MM.1S (cell line): ENCODE data around the gene RAB43.
"Not testable (repeated sequence)": the region's sequence is repeated elsewhere in the genome, so short reads cannot be mapped to it uniquely, and the experiment has no call there.

ENCODE experiments used
- DNase-seq: peaks from one replicate; pipeline ENCODE4 v3.0.0-alpha.2; 2015
- H2AFZ ChIP-seq: fragments of 300-600 bp; sonication (generic); 2 replicates; pipeline ENCODE4 v1.6.0; 2016; ENCODE audit warnings: antibody characterized with exemption, low read length
- H3F3A ChIP-seq: fragments of 300-600 bp; sonication (generic); 2 replicates; pipeline ENCODE4 v1.6.1; 2016; ENCODE audit warnings: mild to moderate bottlenecking, antibody characterized with exemption, low read length, moderate library complexity, mixed read lengths; ENCODE audit not compliant: insufficient read depth
- H3K27ac ChIP-seq: fragments of 300-600 bp; sonication (generic); 2 replicates; pipeline ENCODE4 v1.5.1; 2016; ENCODE audit warnings: mild to moderate bottlenecking, low read length
- H3K27me3 ChIP-seq: fragments of 300-600 bp; sonication (generic); replicated peaks from 2 replicates; pipeline ENCODE4 v1.6.0; 2016; ENCODE audit warnings: low read length; ENCODE audit not compliant: insufficient read depth
- H3K36me3 ChIP-seq: fragments of 300-600 bp; sonication (generic); replicated peaks from 2 replicates; pipeline ENCODE4 v1.6.1; 2016; ENCODE audit warnings: mild to moderate bottlenecking, low read length, mixed read lengths; ENCODE audit not compliant: insufficient read depth
- H3K4me1 ChIP-seq: fragments of 300-600 bp; sonication (generic); 2 replicates; pipeline ENCODE4 v1.6.1; 2016; ENCODE audit warnings: low read length, mixed read lengths
- H3K4me2 ChIP-seq: fragments of 300-600 bp; sonication (generic); 2 replicates; pipeline ENCODE4 v1.6.0; 2016; ENCODE audit warnings: low read depth, low read length
- H3K4me3 ChIP-seq: fragments of 300-600 bp; sonication (generic); 2 replicates; pipeline ENCODE4 v1.5.1; 2016; ENCODE audit warnings: low read length, mixed read lengths
- H3K79me2 ChIP-seq: fragments of 300-600 bp; sonication (generic); 2 replicates; pipeline ENCODE4 v1.6.1; 2016; ENCODE audit warnings: mixed run types, low read length, mixed read lengths
- H3K9ac ChIP-seq: fragments of 300-600 bp; sonication (generic); 2 replicates; pipeline ENCODE4 v1.6.1; 2016; ENCODE audit warnings: low read length, mixed read lengths
- H3K9me2 ChIP-seq: fragments of 300-600 bp; sonication (generic); replicated peaks from 2 replicates; pipeline ENCODE4 v1.6.1; 2016; ENCODE audit warnings: mild to moderate bottlenecking, low read length, mixed read lengths; ENCODE audit not compliant: insufficient read depth
- H3K9me3 ChIP-seq: fragments of 300-600 bp; sonication (generic); replicated peaks from 2 replicates; pipeline ENCODE4 v1.6.1; 2016; ENCODE audit warnings: mild to moderate bottlenecking, low read length, mixed read lengths; ENCODE audit not compliant: insufficient read depth
- H4K20me1 ChIP-seq: fragments of 300-600 bp; sonication (generic); 2 replicates; pipeline ENCODE4 v1.6.1; 2016; ENCODE audit warnings: mild to moderate bottlenecking, low read length, moderate library complexity, mixed read lengths; ENCODE audit not compliant: insufficient read depth
- CTCF ChIP-seq: fragments of 300-600 bp; sonication (generic); IDR thresholded peaks from 2 replicates; pipeline ENCODE4 v1.5.1; 2016; ENCODE audit warnings: antibody characterized with exemption, low read length, mixed read lengths
- EZH2 ChIP-seq: fragments of 300-600 bp; sonication (generic); optimal IDR thresholded peaks from 2 replicates; pipeline ENCODE3; 2017; ENCODE audit warnings: low read depth, mild to moderate bottlenecking, antibody characterized with exemption, low read length, mixed read lengths
- EZH2phosphoT487 ChIP-seq: fragments of 300-600 bp; sonication (generic); IDR thresholded peaks from 2 replicates; pipeline ENCODE4 v1.6.1; 2018; ENCODE audit warnings: antibody characterized with exemption, low read length

The RAB43 gene

DNA sequence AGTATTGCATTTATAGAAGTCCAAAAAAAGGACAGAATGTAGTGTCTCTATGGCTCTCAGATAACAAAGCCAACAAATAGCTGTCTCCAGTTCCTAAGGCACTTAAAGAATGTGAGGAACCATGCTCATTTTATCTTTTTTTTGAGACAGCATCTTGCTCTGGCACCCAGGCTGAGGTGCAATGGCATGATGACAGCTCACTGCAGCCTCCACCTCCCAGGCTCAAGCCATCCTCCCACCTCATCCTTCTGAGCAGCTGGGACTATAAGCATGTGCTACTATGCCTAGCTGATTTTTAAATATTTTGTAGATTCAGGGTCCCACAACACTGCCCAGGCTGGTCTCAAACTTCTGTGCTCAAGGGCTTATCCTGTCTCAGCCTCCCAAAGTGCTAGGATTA is 23.2 kb upstream of the RAB43 start:
- H2AFZ ChIP-seq = no peak overlapping the region
- no peaks in the 10 kb centered on the region for H3K9me2 ChIP-seq
- H4K20me1 ChIP-seq = no peaks in the 10 kb centered on the region
- no peak overlapping the region for H3K27ac ChIP-seq
- H3K4me2 ChIP-seq = no peak overlapping the region
- no peaks in the 10 kb centered on the region for H3K79me2 ChIP-seq
- H3K9me3 ChIP-seq = no peaks in the 10 kb centered on the region
- no peaks in the 10 kb centered on the region for H3F3A ChIP-seq
- H3K4me3 ChIP-seq = no peak overlapping the region
- no peak for DNase-seq
- H3K4me1 ChIP-seq = no peaks in the 10 kb centered on the region
- no peak overlapping the region for H3K9ac ChIP-seq
- TF ChIP-seq CTCF = no peak
- TF ChIP-seq EZH2phosphoT487 = no peak
- no peaks in the 10 kb centered on the region for H3K27me3 ChIP-seq
- no peaks in the 10 kb centered on the region for H3K36me3 ChIP-seq

- H3F3A ChIP-seq, H3K4me1 ChIP-seq, H3K79me2 ChIP-seq, H4K20me1 ChIP-seq, H3K9me3 ChIP-seq, H3K4me3 ChIP-seq, H3K9me2 ChIP-seq, DNase-seq, H3K27ac ChIP-seq, H3K9ac ChIP-seq, H3K4me2 ChIP-seq, H3K36me3 ChIP-seq, H3K27me3 ChIP-seq, H2AFZ ChIP-seq: not testable (repeated sequence)
Measured at GRCh38 chr3:129141011-129141410, 19.4 kb upstream of the RAB43 start.

- Histone ChIP-seq H3K27ac (no peak overlapping the region), H3K4me1 (no peaks in the 10 kb centered on the region), H4K20me1 (no peaks in the 10 kb centered on the region), H3K27me3 (no peaks in the 10 kb centered on the region), H3K9me2 (no peaks in the 10 kb centered on the region), H3K4me2 (no peak overlapping the region), H3F3A (no peaks in the 10 kb centered on the region), H3K9ac (no peak overlapping the region), H3K36me3 (no peaks in the 10 kb centered on the region; the same call in 1 of the 2 replicates), H2AFZ (no peak overlapping the region), H3K79me2 (no peaks in the 10 kb centered on the region), H3K4me3 (no peak overlapping the region), H3K9me3 (no peaks in the 10 kb centered on the region)
- DNase-seq = no peak
- no peak for TF ChIP-seq EZH2phosphoT487
- no peak for TF ChIP-seq CTCF
- TF ChIP-seq EZH2 = no peak
Measured at GRCh38 chr3:129139911-129140310, 18.3 kb upstream of the RAB43 start.

GRCh38 chr3:129136275-129136674 is 14.7 kb upstream of the RAB43 start:
- not testable (repeated sequence) for H3K27me3 ChIP-seq, H3F3A ChIP-seq, H3K9ac ChIP-seq, H2AFZ ChIP-seq, H3K36me3 ChIP-seq, H3K27ac ChIP-seq, H3K4me2 ChIP-seq, H3K9me3 ChIP-seq, H3K4me1 ChIP-seq, DNase-seq, H3K9me2 ChIP-seq, H4K20me1 ChIP-seq, H3K4me3 ChIP-seq, H3K79me2 ChIP-seq
